ENCODE results near the gene PRKD1.

Gene PRKD1

DNA sequence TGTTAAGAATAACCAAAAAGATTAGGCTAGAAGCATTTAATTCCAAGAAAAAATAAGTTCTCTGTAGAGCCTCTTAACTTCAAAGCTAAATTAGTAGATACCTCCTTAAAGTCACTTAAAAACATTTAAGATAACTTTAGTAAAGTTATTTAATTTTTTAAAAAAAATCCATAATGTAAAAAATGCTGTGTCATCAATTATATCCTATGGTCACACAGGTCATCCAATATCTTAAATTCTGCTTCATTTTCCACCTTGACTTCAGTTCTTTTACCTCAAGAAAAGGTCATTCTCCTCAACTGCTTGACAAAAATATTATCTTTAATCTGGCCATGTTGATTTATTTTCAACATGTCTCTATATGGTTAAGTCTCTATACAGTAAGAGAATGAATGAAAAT is 274.3 kb downstream of the PRKD1 start:
- TF ChIP-seq, protein P1, sequence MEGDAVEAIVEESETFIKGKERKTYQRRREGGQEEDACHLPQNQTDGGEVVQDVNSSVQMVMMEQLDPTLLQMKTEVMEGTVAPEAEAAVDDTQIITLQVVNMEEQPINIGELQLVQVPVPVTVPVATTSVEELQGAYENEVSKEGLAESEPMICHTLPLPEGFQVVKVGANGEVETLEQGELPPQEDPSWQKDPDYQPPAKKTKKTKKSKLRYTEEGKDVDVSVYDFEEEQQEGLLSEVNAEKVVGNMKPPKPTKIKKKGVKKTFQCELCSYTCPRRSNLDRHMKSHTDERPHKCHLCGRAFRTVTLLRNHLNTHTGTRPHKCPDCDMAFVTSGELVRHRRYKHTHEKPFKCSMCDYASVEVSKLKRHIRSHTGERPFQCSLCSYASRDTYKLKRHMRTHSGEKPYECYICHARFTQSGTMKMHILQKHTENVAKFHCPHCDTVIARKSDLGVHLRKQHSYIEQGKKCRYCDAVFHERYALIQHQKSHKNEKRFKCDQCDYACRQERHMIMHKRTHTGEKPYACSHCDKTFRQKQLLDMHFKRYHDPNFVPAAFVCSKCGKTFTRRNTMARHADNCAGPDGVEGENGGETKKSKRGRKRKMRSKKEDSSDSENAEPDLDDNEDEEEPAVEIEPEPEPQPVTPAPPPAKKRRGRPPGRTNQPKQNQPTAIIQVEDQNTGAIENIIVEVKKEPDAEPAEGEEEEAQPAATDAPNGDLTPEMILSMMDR (IDR thresholded peaks at IDR 0.05; ENCODE audit: borderline replicate concordance, control extremely low read depth, extremely low read depth, insufficient read depth, missing control alignments), result no peak
- in situ Hi-C loops (cut with MboI; ENCODE audit: low sequenced_read_pairs, unreplicated experiment), result no loop called here
- no peak for DNase-seq (ENCODE audit: low spot score)

DNA sequence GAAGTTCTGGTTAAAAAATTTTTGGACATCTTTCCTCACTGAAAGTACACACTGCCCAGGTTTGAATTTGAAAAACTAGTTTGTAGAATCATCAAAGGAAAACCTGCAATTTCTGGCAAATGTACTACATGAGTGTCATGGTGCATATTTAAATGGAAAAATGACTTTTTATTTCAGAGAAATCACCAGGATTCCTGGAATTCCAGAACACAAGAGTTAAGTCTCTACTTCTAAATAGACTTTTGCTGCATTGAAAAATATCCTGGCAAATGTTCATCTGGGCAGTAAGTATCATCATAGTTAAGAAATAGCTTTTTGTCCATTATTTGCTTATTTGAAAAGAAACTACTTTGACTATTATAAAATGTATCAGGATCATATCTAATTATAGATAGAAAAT is 275.1 kb downstream of the PRKD1 start:
- TF ChIP-seq, protein P1 (IDR thresholded peaks at IDR 0.05; ENCODE audit: borderline replicate concordance, control extremely low read depth, extremely low read depth, insufficient read depth, missing control alignments), result no peak
- in situ Hi-C loops (cut with MboI; ENCODE audit: low sequenced_read_pairs, unreplicated experiment), result no loop called here
- no peak for DNase-seq (ENCODE audit: low spot score)

DNA sequence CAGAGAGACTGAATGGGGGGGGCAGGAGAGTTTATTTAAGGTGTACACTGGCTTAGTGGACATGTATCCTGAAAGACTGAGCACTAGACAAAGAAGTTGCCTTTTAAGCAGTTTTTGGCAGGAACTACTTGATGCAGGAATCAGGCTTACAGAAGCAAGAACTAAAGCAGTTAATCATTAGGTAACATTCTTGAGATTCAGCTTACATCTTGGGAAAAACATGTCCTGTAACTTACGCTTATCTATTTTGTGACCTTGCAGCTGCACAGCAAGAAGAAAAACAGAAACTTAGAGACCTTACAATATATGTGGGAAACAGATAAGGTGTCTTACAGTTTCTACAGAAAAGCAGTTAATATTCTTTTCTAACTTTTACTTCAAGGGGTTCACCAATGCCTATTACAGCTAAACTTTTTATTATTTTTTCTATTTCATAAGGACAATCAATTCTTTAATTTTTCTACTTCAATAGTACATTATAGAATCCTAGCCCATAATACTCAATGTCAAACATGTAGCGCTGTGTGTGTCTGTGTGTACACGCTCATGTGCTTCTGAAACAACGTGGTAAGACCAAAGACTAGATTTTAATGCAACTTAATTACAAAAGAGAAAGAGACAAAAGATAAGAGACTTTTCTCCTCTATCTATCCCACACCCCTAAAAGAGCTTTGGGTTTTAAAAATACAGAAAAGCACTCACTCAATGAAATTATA is 276.9 kb downstream of the PRKD1 start:
- DNase-seq (ENCODE audit: low spot score), result no peak
- in situ Hi-C loops (cut with MboI; ENCODE audit: low sequenced_read_pairs, unreplicated experiment), result no loop called here
- TF ChIP-seq, protein P1 (IDR thresholded peaks at IDR 0.05; ENCODE audit: borderline replicate concordance, control extremely low read depth, extremely low read depth, insufficient read depth, missing control alignments), result no peak

DNA sequence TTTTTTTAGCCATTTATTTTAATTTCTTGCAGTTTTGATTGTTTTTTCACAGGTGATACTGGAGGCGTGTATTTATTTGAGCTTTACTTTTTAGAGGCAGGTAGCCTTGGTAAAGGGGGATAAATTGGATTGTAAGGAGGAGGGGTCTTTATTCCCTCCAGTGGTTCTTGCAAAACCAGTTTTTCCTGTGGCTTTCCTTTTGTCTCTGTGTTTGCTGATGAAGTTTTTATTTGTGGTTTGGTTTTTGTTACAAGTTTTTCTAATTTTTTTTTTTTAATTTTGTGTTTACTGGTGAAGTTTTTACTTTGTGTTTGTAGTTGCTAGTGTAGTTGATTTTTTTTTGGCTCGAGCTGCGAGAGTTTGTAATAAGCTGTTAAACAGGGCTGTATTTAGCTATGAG is 278.5 kb downstream of the PRKD1 start:
- in situ Hi-C loops (cut with MboI; ENCODE audit: low sequenced_read_pairs, unreplicated experiment), result no loop called here
- TF ChIP-seq, protein P1 (IDR thresholded peaks at IDR 0.05; ENCODE audit: borderline replicate concordance, control extremely low read depth, extremely low read depth, insufficient read depth, missing control alignments), result no peak
- no peak for DNase-seq (ENCODE audit: low spot score)

DNA sequence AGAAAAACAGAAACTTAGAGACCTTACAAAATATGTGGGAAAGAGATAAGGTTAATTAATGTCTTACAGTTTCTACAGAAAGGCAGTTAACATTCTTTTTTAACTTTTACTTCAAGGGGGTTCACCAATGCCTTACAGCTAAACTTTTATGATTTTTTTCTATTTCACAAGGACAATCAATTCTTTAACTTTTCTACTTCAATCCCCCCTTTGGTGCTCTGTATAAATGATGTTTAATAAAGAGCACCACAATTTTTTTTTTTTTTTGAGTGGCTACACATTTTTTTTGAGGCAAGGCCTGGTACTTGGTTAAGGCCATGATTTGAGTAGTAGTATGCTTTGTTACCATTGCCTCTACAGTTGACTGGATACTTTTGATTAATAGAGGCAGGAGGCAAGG is 279.6 kb downstream of the PRKD1 start:
- in situ Hi-C loops (cut with MboI; ENCODE audit: low sequenced_read_pairs, unreplicated experiment), result no loop called here
- no peak for DNase-seq (ENCODE audit: low spot score)
- TF ChIP-seq, protein P1 (IDR thresholded peaks at IDR 0.05; ENCODE audit: borderline replicate concordance, control extremely low read depth, extremely low read depth, insufficient read depth, missing control alignments), result no peak

DNA sequence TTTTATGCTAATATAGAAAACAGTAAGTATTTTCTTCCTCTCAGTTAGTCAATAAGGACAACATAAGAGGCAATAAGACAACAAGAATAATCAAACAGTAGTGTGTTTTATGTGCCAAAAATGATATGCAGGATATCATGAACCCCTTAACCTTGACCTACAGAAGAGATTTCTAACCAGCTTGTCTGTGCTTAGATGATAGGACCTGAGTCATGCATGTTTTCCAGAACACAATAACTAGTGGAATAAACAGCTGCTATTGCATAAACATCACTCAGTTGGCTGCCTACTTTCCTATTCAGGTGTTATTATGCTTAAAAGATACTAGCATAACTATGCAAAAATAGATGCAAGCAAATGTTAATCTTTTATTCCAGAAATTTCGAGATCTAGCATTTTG is 282.5 kb downstream of the PRKD1 start:
- DNase-seq (ENCODE audit: low spot score), result no peak
- TF ChIP-seq, protein P1 (IDR thresholded peaks at IDR 0.05; ENCODE audit: borderline replicate concordance, control extremely low read depth, extremely low read depth, insufficient read depth, missing control alignments), result no peak
- in situ Hi-C loops (cut with MboI; ENCODE audit: low sequenced_read_pairs, unreplicated experiment), result no loop called here

Measured in GM13976 (cell line).